GM15510 (cell line): Measurements from ENCODE around the gene DERA.

Experiments used
- POLR2A ChIP-seq: IDR thresholded peaks from 3 replicates; pipeline ENCODE4 v1.6.1; 2011; ENCODE audit warnings: borderline replicate concordance; ENCODE audit not compliant: insufficient read length; ENCODE audit errors: extremely low read depth

The DERA gene

DNA sequence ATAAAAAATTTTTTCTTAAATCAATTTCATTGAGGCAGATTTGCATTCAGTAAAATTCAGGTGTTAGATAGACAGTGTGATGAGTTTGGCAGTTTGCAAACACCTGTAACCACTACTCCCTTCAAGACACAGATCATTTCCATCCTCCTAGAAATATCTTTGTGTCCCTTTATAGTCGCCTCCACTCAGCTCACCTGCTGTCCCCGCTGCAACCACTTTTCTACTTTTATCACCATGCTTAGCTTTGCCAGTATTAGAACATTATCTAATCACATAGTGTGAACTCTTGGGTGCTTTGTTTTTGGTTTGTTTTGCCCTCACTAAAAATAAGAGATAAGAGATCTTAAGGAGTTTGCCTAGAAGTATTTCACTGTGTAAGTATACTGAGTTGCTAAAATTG lies 73.8 kb downstream of the DERA start:
- no peak for TF ChIP-seq POLR2A

DNA sequence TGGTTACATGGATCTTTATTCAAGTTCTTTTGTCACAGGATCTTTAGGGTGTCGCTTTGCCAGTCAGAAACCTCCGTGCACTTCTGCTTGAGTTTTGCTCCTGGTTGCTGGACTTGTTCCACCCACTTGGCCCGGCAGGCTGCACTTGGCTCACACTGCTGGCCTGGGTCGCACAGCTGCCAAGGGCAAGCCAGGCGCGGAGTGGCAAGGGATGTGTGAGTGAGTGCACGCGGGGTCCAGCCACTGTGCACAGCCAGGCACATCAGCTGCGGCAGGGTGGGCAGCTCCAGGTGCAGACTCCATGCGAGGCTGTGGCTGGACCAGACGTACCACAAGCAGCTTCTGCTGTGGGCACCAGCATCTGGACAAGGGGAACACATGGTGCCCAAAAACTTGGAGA lies 76.6 kb downstream of the DERA start:
- no peak for TF ChIP-seq POLR2A

DNA sequence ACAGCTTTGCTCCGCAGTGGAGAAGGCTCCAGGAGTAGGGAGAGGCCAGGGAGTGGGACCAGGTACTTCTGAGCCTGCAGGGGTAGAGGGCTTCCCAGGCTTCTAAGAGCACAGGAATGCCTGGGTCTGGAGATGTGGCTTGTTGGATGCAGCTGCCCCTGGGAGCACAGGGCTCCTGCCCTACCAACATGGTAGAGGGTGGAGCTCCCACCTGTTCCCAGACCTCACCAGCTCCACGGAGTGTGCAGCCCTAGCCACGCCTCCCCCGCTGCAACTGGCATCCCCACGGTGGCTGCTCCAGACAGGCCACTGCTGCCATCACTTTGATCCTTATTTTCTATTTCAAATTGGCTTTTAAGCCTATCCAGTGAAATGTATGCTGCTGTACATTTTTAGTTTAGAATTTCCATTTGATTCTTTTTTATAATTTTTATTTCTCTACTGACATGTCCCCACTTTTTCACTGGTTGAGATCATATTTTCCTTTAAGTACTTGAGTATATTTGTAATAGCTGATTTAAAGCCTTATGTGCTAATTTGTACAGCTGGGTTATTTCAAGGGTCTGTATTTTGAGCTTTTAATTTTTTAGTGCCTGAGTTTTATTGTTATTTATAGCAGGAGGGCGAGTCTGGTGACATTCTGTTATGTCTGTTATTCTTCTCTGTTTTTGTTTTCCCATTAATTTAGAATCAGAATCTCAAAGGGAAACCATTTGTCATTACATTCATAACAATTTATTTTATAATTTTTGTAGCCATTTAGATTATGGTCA lies 78.0 kb downstream of the DERA start:
- no peak for TF ChIP-seq POLR2A

DNA sequence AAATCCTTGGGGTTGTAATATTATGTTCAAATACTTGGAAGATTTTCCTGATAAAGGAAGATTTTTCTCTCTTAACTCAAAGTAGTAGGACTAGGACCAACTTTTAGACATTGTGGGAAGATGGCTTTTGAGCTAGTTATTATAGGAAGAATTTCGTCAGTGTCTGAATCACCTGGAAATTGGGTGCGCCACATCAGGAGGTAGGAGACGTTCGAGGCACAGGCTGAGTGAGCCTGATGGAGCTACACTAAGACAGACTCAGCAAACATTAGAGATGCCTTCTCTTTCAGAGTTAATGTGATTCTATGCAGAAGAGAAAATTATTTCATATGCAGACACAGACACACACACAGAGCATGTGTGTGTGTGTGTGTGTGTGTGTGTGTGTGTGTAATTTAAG lies 84.7 kb downstream of the DERA start:
- TF ChIP-seq POLR2A = no peak

DNA sequence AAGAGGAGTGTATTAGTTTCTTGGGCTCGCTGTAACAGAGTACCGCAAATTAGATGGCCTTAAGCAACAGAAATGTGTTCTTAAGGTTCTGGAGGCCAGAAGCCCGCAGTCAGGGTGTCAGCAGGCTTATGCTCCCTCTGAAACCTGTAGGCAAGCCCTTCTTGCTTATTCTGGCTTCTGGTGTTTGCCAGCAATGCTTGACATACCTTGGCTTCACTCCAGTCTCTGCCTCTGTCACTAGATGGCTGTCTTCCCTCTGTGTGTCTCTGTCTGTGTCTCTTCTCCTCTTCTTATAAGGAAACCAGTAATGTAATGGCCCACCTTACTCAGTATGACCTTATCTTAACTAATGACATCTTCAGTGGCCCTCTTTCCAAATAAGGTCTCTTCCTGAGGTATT lies 85.1 kb downstream of the DERA start:
- TF ChIP-seq POLR2A = no peak

DNA sequence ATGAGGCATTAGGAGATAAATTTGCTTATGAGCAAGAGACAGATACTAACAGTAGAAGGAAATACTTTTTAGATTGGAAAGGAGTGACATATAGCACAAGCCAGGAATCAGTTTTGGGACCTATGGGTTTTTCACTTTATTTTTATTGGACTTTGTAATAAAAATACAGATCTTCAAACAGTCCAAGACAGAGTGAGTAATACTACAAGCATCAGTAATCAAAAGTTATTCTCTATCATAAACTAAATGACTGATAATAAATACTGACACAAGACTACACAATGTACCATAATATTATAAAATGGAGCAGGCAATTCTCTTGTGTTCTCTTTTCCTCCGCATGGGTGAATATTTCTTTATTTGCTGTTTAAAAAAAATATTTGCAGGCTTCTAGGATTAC lies 85.8 kb downstream of the DERA start:
- no peak for TF ChIP-seq POLR2A

DNA sequence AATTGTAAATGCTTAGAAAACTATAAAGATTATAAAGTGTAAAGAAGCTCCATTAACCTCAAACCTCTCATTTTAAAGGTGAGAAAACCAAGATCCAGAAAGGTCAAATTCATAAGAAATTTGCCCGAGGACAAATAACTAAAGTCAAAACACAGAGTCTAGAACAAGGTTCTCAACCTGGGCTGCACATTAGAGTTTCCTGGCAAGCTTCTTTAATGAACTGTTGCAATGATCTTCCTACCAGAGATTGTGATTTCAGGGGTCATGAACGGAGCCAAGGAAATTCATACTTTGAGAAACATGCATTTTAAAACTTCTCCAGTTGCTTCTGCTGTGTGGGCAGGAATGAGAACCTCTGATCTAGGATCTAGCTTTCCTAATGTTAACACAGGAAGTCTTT lies 86.8 kb downstream of the DERA start:
- no peak for TF ChIP-seq POLR2A

DNA sequence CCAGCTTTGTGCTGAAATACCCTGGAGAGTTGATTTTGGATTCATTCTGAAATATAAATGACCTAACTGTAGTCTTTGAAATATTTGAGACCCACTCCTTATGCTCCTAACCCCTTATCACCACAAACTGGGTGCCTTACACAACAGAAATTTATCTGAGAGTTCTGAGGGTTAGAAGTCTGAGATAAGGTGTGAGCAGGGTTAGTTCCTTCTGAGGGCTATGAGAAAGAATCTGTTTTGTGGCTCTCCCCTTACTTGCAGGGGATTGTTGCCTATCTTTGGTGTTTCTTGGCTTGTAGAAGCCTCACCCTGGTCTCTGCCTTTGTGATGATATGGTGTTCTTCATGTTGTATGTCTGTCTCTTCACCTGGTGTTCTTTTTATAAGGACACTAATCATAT lies 91.7 kb downstream of the DERA start:
- no peak for TF ChIP-seq POLR2A

DNA sequence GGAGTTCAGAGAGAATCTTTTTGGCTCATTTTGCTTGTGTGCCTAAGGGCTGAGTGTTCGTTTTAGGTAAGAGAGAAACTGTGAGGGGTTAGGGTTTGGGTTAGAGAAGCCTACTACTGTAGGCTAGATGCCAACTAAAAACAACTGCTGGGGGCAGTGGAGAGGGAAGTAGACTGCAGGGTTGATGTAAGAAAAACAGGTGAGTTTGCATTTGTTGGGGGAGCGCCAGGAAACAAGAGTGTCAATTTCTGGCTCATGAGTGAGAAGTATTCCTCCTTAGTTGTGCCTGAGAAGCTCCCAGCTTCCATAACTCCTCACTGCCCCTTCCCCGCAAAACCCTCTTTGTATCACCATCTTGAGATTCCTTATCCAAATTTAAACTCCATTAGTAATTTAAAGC lies 92.3 kb downstream of the DERA start:
- no peak for TF ChIP-seq POLR2A

DNA sequence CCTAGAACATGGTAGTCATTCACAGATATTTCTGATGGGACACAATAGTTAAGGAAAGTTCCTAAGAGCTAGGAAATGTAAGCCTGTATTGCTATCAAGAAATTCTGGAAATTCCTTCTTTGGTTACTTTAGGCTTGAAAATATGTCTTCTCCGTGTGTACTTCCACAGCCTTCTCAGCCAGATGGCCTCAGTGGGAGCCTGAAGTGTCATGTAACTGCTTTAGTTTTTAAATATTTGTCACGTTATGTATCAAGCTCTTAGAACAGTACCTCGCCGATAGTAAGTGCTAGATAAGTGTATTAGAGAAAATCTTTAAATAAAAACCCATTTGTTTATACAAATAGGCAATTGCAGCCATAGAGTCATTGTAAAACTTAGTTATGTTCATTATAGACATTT lies 95.6 kb downstream of the DERA start:
- TF ChIP-seq POLR2A = no peak

DNA sequence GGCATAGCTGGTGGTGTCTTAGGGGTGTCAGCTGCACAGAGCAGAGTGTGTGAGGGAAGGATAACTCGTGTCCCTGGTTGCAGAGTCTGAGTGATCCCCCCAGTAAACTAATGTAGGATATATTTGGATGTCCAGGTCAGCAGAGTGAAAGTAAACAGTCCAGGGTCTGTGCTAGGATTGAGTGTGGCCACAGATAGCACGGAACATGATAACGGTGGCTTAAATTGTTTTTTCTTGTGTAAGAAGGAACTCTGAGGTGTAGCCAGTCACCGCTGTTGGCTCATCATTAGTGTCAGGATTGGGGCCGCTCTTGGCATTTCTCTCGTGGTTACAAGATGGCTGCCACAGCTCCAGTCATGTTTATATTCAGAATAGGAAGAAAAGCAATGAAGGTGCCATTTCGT lies 97.3 kb downstream of the DERA start:
- no peak for TF ChIP-seq POLR2A

DNA sequence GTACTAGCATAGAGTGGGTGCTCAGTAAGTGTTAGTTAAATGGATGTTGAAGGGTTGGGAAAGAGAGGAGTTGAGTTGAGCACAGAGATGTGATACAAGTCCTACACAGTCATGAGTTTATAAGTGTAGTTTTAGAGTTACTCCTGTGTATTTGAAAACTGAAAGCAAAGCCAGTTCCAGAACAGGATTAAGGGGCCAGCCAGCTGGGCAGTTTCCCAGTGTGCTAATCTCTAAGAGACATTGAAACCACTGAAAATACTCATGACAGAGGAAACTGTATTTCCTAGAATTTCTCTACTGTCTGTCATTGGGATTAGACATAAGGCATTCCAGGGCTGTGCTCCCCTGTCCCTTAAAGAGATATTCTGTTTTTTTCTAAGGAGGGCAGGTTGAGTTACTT lies 101.0 kb downstream of the DERA start:
- no peak for TF ChIP-seq POLR2A

DNA sequence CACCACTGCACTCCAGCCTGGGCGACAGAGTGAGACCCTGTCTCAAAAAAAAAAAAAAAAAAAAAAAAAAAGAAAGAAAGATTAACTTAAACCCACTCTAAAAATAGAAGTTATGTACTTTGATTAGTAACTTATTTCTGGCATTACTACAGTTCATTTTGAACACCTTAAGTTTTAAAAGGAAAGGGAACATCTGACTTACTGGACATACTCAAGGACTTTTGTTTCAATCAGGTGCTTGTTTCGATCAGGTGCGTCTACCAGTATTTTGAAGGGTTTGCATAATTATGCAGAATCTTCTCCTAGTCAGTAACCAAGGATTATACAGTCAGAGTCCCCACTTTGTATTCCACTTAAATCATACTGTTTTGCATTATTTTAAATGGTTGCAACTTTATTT lies 105.6 kb downstream of the DERA start:
- TF ChIP-seq POLR2A = no peak

DNA sequence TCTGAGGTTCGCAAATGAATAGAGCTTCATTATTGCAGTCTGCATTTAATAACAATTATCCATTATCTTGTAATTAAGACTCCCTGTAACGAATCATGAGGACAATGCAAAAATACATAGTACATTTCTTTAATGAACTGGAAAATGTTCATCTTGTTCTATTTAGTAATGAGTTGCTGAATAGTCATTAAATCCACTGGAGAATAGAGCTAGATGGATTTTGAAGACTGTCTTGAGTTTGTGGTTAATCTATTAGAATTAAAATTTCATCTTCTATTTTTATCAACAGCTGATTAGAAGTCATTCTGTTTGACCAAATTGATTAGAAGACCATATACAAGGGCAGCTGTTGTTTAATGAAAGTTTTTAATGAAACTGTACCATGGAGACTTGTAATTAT lies 107.2 kb downstream of the DERA start:
- no peak for TF ChIP-seq POLR2A

DNA sequence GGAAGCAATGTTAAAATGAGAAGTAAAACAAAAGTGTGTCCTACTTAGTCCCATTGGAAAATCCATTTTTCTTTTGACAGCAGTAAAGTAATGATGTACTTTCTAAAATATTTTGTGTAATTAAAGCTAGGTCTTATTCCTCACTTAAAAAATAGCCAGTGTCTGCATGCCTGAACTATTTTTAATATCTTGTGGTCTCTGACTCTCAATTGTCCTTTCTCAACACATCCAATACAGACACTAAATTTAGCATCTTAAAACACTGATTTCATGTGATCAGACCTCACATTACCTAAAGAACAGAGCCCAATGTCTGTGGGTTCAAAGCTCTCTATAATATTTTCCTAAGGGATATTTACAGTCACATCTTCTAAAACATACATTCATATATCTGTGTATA lies 108.0 kb downstream of the DERA start:
- no peak for TF ChIP-seq POLR2A

DNA sequence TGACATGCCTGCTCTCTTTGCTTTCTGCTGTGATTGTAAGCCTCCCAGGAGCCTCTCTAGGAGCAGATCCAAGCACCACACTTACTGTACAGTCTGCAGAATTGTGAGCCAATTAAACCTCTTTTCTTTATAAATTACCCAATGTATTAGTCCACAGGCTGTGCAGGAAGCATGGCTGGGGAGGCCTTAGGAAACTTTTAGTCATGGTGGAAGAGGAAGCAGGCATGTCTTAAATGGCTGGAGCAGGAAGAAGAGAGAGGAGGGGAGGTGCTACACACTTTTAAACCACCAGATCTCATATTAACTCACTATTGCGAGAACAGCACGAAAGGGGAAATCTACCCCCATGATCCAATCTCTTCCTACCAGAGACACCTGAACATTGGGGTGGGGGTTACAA lies 108.9 kb downstream of the DERA start:
- no peak for TF ChIP-seq POLR2A

DNA sequence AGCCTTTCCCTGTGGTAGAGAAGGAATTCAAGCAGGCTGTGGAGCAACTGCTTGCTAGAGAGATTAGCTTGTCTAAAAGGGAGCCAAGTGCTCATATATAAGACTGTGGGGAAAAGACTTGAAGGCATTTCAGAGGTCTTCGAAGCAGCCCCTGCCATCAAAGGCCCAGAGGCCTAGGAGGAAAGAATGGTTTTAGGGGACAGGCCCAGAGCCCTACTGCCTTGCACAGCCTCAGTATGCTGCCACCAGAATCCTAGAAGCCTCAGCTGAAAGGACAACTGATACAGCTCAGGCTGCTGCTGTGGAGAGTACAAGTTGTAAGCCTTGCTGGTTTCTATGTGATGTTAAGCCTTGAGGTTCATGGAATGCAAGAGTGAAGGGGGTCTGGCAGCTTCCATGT lies 109.9 kb downstream of the DERA start:
- TF ChIP-seq POLR2A = no peak
